SK-N-SH (cell line): ENCODE results near the gene AXL.

Experiments
- CTCF ChIP-seq: fragments of 200-600 bp; sonication (generic); IDR thresholded peaks from 2 replicates; pipeline ENCODE4 v1.6.1; 2017; ENCODE audit warnings: antibody characterized with exemption, mild to moderate bottlenecking, moderate library complexity
- POLR2AphosphoS5 ChIP-seq: IDR thresholded peaks from 2 replicates; pipeline ENCODE4 v1.6.1; 2012; ENCODE audit warnings: low read depth, low read length
- REST ChIP-seq: IDR thresholded peaks from 2 replicates; pipeline ENCODE4 v1.6.1; 2012; ENCODE audit warnings: mild to moderate bottlenecking, low read depth, low read length, moderate library complexity

- no peak for TF ChIP-seq CTCF
- no peak for TF ChIP-seq POLR2AphosphoS5
- no peak for TF ChIP-seq REST
Observed at GRCh38 chr19:41307090-41307875, 88.3 kb downstream of the AXL start.
